OCI-LY1 (cell line): ENCODE results near the gene STK4.

Source experiments
- H2AFZ ChIP-seq: fragments of 200-600 bp; sonication (generic), shearing (Covaris generic); 2 replicates; pipeline ENCODE4 v1.6.0; 2014; ENCODE audit warnings: antibody characterized with exemption, mild to moderate bottlenecking, low read length
- H3F3A ChIP-seq: fragments of 200-600 bp; sonication (generic), shearing (Covaris generic); 2 replicates; pipeline ENCODE4 v1.6.0; 2014; ENCODE audit warnings: mild to moderate bottlenecking, antibody characterized with exemption, low read length, moderate library complexity; ENCODE audit not compliant: insufficient read depth
- H3K27ac ChIP-seq: fragments of 200-600 bp; sonication (generic); 2 replicates; pipeline ENCODE4 v1.5.1; 2014; ENCODE audit warnings: low read length, mixed run types, mild to moderate bottlenecking, low read depth; ENCODE audit not compliant: poor library complexity, severe bottlenecking
- H3K27me3 ChIP-seq: fragments of 200-600 bp; sonication (generic); 2 replicates; pipeline ENCODE4 v1.6.0; 2014; ENCODE audit warnings: antibody characterized with exemption, mild to moderate bottlenecking, low read length, moderate library complexity; ENCODE audit not compliant: insufficient read depth
- H3K36me3 ChIP-seq: fragments of 200-600 bp; sonication (generic); 2 replicates; pipeline ENCODE4 v1.6.1; 2014; ENCODE audit warnings: mild to moderate bottlenecking, antibody characterized with exemption, low read length, moderate library complexity, mixed read lengths; ENCODE audit not compliant: insufficient read depth
- H3K4me1 ChIP-seq: fragments of 200-600 bp; sonication (generic); 2 replicates; pipeline ENCODE4 v1.5.1; 2014; ENCODE audit warnings: mild to moderate bottlenecking, low read length, moderate library complexity; ENCODE audit not compliant: insufficient read depth, severe bottlenecking
- H3K4me2 ChIP-seq: fragments of 200-600 bp; sonication (generic), shearing (Covaris generic); 2 replicates; pipeline ENCODE4 v1.6.1; 2014; ENCODE audit warnings: low read length
- H3K4me3 ChIP-seq: fragments of 200-600 bp; sonication (generic); 2 replicates; pipeline ENCODE4 v1.5.1; 2014; ENCODE audit warnings: low read length, low read depth, mild to moderate bottlenecking, mixed read lengths; ENCODE audit not compliant: poor library complexity, severe bottlenecking
- H3K79me2 ChIP-seq: fragments of 200-600 bp; shearing (Covaris generic); 2 replicates; pipeline ENCODE4 v1.6.1; 2016; ENCODE audit warnings: mixed run types, low read length, mixed read lengths; ENCODE audit not compliant: insufficient read depth
- H3K9ac ChIP-seq: fragments of 200-600 bp; sonication (generic), shearing (Covaris generic); 2 replicates; pipeline ENCODE4 v1.6.1; 2014; ENCODE audit warnings: mild to moderate bottlenecking, low read length, mixed read lengths
- H3K9me2 ChIP-seq: fragments of 200-600 bp; sonication (generic), shearing (Covaris generic); 2 replicates; pipeline ENCODE4 v1.6.1; 2014; ENCODE audit warnings: low read depth, mild to moderate bottlenecking, low read length, mixed read lengths
- H3K9me3 ChIP-seq: fragments of 200-600 bp; shearing (Covaris generic); 2 replicates; pipeline ENCODE4 v1.6.1; 2014; ENCODE audit warnings: low read length, mixed read lengths
- H4K20me1 ChIP-seq: fragments of 200-600 bp; sonication (generic), shearing (Covaris generic); 2 replicates; pipeline ENCODE4 v1.6.0; 2016; ENCODE audit warnings: mild to moderate bottlenecking, low read length; ENCODE audit not compliant: insufficient read depth
- CTCF ChIP-seq: fragments of 200-600 bp; sonication (generic), shearing (Covaris generic); IDR thresholded peaks from 2 replicates; pipeline ENCODE4 v1.5.1; 2017; ENCODE audit warnings: mild to moderate bottlenecking, antibody characterized with exemption, low read length, moderate library complexity, mixed read lengths
- EZH2 ChIP-seq: fragments of 200-600 bp; sonication (generic), shearing (Covaris generic); IDR thresholded peaks from 2 replicates; pipeline ENCODE4 v1.8.0; 2017; ENCODE audit warnings: borderline replicate concordance, mixed run types, mild to moderate bottlenecking, antibody characterized with exemption, low read length, moderate library complexity, mixed read lengths

Gene STK4

GRCh38 chr20:45101333-45101850 is 135.1 kb downstream of the STK4 start:
- no peaks in the 10 kb centered on the region for H3F3A ChIP-seq
- H3K9ac ChIP-seq, result no peak overlapping the region
- H3K27me3 ChIP-seq, result peaks cover 4% of the 10 kb centered on the region; the same call in 1 of the 2 replicates
- no peaks in the 10 kb centered on the region for H4K20me1 ChIP-seq
- no peaks in the 10 kb centered on the region for H3K9me3 ChIP-seq
- H3K4me1 ChIP-seq, result no peaks in the 10 kb centered on the region
- H3K4me2 ChIP-seq, result no peak overlapping the region; the same call in 1 of the 2 replicates
- H3K9me2 ChIP-seq, result no peaks in the 10 kb centered on the region
- H3K27ac ChIP-seq, result no peak overlapping the region
- no peaks in the 10 kb centered on the region for H3K36me3 ChIP-seq
- no peak overlapping the region for H3K4me3 ChIP-seq
- no peak for TF ChIP-seq CTCF
- no peak for TF ChIP-seq EZH2
- H3K79me2 ChIP-seq, result no peaks in the 10 kb centered on the region
- no peak overlapping the region for H2AFZ ChIP-seq

GRCh38 chr20:45103072-45103471 is 136.8 kb downstream of the STK4 start:
- H2AFZ ChIP-seq, result no peak overlapping the region
- H3K9me2 ChIP-seq, result no peaks in the 10 kb centered on the region
- no peak for TF ChIP-seq CTCF
- TF ChIP-seq EZH2, result no peak
- no peak overlapping the region for H3K4me2 ChIP-seq
- no peaks in the 10 kb centered on the region for H3F3A ChIP-seq
- H3K4me3 ChIP-seq, result no peak overlapping the region
- H3K79me2 ChIP-seq, result no peaks in the 10 kb centered on the region
- H3K36me3 ChIP-seq, result no peaks in the 10 kb centered on the region
- H3K4me1 ChIP-seq, result no peaks in the 10 kb centered on the region
- H3K27ac ChIP-seq, result no peak overlapping the region
- H3K9me3 ChIP-seq, result no peaks in the 10 kb centered on the region
- H3K9ac ChIP-seq, result no peak overlapping the region
- H3K27me3 ChIP-seq, result peaks cover 4% of the 10 kb centered on the region; the same call in 1 of the 2 replicates
- no peaks in the 10 kb centered on the region for H4K20me1 ChIP-seq

- TF ChIP-seq EZH2 (no peak), CTCF (no peak)
- H3K9me2 ChIP-seq, result no peaks in the 10 kb centered on the region
- H3K27ac ChIP-seq, result no peak overlapping the region
- H3F3A ChIP-seq, result no peaks in the 10 kb centered on the region
- no peaks in the 10 kb centered on the region for H3K36me3 ChIP-seq
- H3K9ac ChIP-seq, result no peak overlapping the region
- H4K20me1 ChIP-seq, result no peaks in the 10 kb centered on the region
- no peaks in the 10 kb centered on the region for H3K4me1 ChIP-seq
- no peaks in the 10 kb centered on the region for H3K9me3 ChIP-seq
- H3K4me2 ChIP-seq, result no peak overlapping the region
- no peaks in the 10 kb centered on the region for H3K79me2 ChIP-seq
- H2AFZ ChIP-seq, result no peak overlapping the region
- peaks cover 4% of the 10 kb centered on the region; the same call in 1 of the 2 replicates for H3K27me3 ChIP-seq
- H3K4me3 ChIP-seq, result no peak overlapping the region
Observed at GRCh38 chr20:45104786-45105185, 138.5 kb downstream of the STK4 start.
